GM19351 (cell line): ENCODE data around the gene SPOPL.

Experiments used
- ATAC-seq: cut with Tn5 transposase; IDR thresholded peaks from one replicate; pipeline ENCODE4 v1.9.1; 2021; ENCODE audit warnings: mild to moderate bottlenecking, moderate library complexity; ENCODE audit not compliant: unreplicated experiment

SPOPL gene

GRCh38 chr2:138596403-138596802 lies 94.8 kb downstream of the SPOPL start:
- ATAC-seq, result no peak

- no peak for ATAC-seq
These were observed 99.3 kb downstream of the SPOPL start for GRCh38 chr2:138600732-138601457.

- ATAC-seq, result no peak
These were observed 100.0 kb downstream of the SPOPL start for GRCh38 chr2:138601458-138602165.

- ATAC-seq, result no peak
These were observed 100.5 kb downstream of the SPOPL start for GRCh38 chr2:138602166-138602460.

GRCh38 chr2:138607746-138608145 lies 106.2 kb downstream of the SPOPL start:
- no peak for ATAC-seq

- no peak for ATAC-seq
These were observed 107.9 kb downstream of the SPOPL start for GRCh38 chr2:138609446-138609845.

- no peak for ATAC-seq
These were observed 108.8 kb downstream of the SPOPL start for GRCh38 chr2:138610201-138610953.

- no peak for ATAC-seq
These were observed 113.7 kb downstream of the SPOPL start for GRCh38 chr2:138615257-138615656.

GRCh38 chr2:138617026-138617425 lies 115.5 kb downstream of the SPOPL start:
- no peak for ATAC-seq

GRCh38 chr2:138618971-138619370 lies 117.4 kb downstream of the SPOPL start:
- no peak for ATAC-seq

GRCh38 chr2:138620431-138620830 lies 118.9 kb downstream of the SPOPL start:
- ATAC-seq, result no peak

- no peak for ATAC-seq
These were observed 119.6 kb downstream of the SPOPL start for GRCh38 chr2:138621139-138621538.

- no peak for ATAC-seq
These were observed 121.0 kb downstream of the SPOPL start for GRCh38 chr2:138622613-138623012.
